ENCODE results near the gene TMEM238L.

TMEM238L gene

GRCh38 chr17:10809605-10810004 is 5.7 kb upstream of the TMEM238L start:
- Mint-ChIP-seq H3K36me3 (ENCODE audit: low read depth) (no peaks in the 10 kb centered on the region), H3K27me3 (ENCODE audit: low read depth, poor library complexity) (peaks cover 9% of the 10 kb centered on the region), H3K4me3 (no peak overlapping the region), H3K27ac (no peak overlapping the region), H3K4me1 (peaks cover 9% of the 10 kb centered on the region), H3K9me3 (no peaks in the 10 kb centered on the region)
- TF ChIP-seq CTCF (IDR thresholded peaks at IDR 0.05): no peak
- DNase-seq: no peak

GRCh38 chr17:10807704-10808128 is 3.8 kb upstream of the TMEM238L start:
- no peak overlapping the region for H3K4me3 Mint-ChIP-seq
- no peak for DNase-seq
- no peaks in the 10 kb centered on the region for H3K36me3 Mint-ChIP-seq (ENCODE audit: low read depth)
- no peak overlapping the region for H3K27ac Mint-ChIP-seq
- H3K9me3 Mint-ChIP-seq: no peaks in the 10 kb centered on the region
- H3K4me1 Mint-ChIP-seq: peaks cover 9% of the 10 kb centered on the region
- H3K27me3 Mint-ChIP-seq (ENCODE audit: low read depth, poor library complexity): peaks cover 11% of the 10 kb centered on the region
- TF ChIP-seq CTCF (IDR thresholded peaks at IDR 0.05): no peak

- no peak for TF ChIP-seq CTCF (IDR thresholded peaks at IDR 0.05)
- H3K9me3 Mint-ChIP-seq: no peaks in the 10 kb centered on the region
- no peak overlapping the region for H3K4me3 Mint-ChIP-seq
- peaks cover 9% of the 10 kb centered on the region for H3K4me1 Mint-ChIP-seq
- no peak for DNase-seq
- no peak overlapping the region for H3K27ac Mint-ChIP-seq
- H3K27me3 Mint-ChIP-seq (ENCODE audit: low read depth, poor library complexity): peaks cover 11% of the 10 kb centered on the region
- no peaks in the 10 kb centered on the region for H3K36me3 Mint-ChIP-seq (ENCODE audit: low read depth)
These were observed 2.8 kb upstream of the TMEM238L start for GRCh38 chr17:10806545-10807262.

GRCh38 chr17:10805911-10806310 is 2.0 kb upstream of the TMEM238L start:
- H3K27me3 Mint-ChIP-seq (ENCODE audit: low read depth, poor library complexity): peaks cover 11% of the 10 kb centered on the region
- no peak for DNase-seq
- H3K9me3 Mint-ChIP-seq: peaks cover 4% of the 10 kb centered on the region
- no peak overlapping the region for H3K4me3 Mint-ChIP-seq
- H3K4me1 Mint-ChIP-seq: peaks cover 14% of the 10 kb centered on the region
- TF ChIP-seq CTCF (IDR thresholded peaks at IDR 0.05): no peak
- no peak overlapping the region for H3K27ac Mint-ChIP-seq
- no peaks in the 10 kb centered on the region for H3K36me3 Mint-ChIP-seq (ENCODE audit: low read depth)

GRCh38 chr17:10804546-10804945 is 647 bp upstream of the TMEM238L start:
- Mint-ChIP-seq H3K4me3 (no peak overlapping the region), H3K27ac (no peak overlapping the region), H3K27me3 (ENCODE audit: low read depth, poor library complexity) (peaks cover 11% of the 10 kb centered on the region), H3K9me3 (peaks cover 4% of the 10 kb centered on the region), H3K36me3 (ENCODE audit: low read depth) (no peaks in the 10 kb centered on the region), H3K4me1 (peaks cover 15% of the 10 kb centered on the region)
- TF ChIP-seq CTCF (IDR thresholded peaks at IDR 0.05): no peak
- no peak for DNase-seq

GRCh38 chr17:10803350-10803749 is 549 bp downstream of the TMEM238L start:
- no peak for DNase-seq
- no peak overlapping the region for H3K4me3 Mint-ChIP-seq
- H3K4me1 Mint-ChIP-seq: peaks cover 17% of the 10 kb centered on the region
- H3K27ac Mint-ChIP-seq: no peak overlapping the region
- H3K36me3 Mint-ChIP-seq (ENCODE audit: low read depth): no peaks in the 10 kb centered on the region
- H3K27me3 Mint-ChIP-seq (ENCODE audit: low read depth, poor library complexity): peaks cover 8% of the 10 kb centered on the region
- no peak for TF ChIP-seq CTCF (IDR thresholded peaks at IDR 0.05)
- peaks cover 4% of the 10 kb centered on the region for H3K9me3 Mint-ChIP-seq

All from nephron progenitor cell (in vitro differentiated cells).